GM12872 (cell line): ENCODE data around the gene MYOG.

ENCODE experiments used
- TF ChIP-seq, protein P1 (sequence below): IDR thresholded peaks from 3 replicates; pipeline ENCODE4 v1.5.1; 2011; ENCODE audit warnings: low read depth, mild to moderate bottlenecking, low read length, moderate library complexity; ENCODE audit not compliant: insufficient read depth

Gene MYOG

GRCh38 chr1:203099805-203100515, 14.1 kb upstream of the MYOG start:
- TF ChIP-seq, protein P1, sequence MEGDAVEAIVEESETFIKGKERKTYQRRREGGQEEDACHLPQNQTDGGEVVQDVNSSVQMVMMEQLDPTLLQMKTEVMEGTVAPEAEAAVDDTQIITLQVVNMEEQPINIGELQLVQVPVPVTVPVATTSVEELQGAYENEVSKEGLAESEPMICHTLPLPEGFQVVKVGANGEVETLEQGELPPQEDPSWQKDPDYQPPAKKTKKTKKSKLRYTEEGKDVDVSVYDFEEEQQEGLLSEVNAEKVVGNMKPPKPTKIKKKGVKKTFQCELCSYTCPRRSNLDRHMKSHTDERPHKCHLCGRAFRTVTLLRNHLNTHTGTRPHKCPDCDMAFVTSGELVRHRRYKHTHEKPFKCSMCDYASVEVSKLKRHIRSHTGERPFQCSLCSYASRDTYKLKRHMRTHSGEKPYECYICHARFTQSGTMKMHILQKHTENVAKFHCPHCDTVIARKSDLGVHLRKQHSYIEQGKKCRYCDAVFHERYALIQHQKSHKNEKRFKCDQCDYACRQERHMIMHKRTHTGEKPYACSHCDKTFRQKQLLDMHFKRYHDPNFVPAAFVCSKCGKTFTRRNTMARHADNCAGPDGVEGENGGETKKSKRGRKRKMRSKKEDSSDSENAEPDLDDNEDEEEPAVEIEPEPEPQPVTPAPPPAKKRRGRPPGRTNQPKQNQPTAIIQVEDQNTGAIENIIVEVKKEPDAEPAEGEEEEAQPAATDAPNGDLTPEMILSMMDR, result no peak

GRCh38 chr1:203098914-203099520, 13.2 kb upstream of the MYOG start:
- TF ChIP-seq, protein P1, result no peak

DNA sequence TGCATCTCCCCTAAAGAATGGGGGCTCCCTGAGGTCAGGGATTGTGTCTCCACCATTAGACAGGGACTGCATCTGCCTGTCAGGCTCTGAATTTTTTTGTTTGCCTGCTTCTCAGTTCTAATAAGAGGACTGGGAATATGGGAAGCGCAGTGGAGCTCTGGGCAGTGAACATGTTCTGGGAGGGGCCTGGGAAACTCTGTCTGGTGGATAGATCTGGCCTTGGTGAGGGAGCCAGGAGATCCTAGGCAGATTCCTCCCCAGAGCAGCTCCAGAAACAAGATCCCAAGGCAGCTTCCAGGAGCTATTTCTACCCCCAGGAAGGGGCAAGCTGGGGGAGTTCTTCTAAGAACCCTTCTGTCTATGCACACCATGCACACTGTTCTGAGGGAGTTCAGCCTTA, 12.6 kb upstream of the MYOG start:
- TF ChIP-seq, protein P1, result no peak

DNA sequence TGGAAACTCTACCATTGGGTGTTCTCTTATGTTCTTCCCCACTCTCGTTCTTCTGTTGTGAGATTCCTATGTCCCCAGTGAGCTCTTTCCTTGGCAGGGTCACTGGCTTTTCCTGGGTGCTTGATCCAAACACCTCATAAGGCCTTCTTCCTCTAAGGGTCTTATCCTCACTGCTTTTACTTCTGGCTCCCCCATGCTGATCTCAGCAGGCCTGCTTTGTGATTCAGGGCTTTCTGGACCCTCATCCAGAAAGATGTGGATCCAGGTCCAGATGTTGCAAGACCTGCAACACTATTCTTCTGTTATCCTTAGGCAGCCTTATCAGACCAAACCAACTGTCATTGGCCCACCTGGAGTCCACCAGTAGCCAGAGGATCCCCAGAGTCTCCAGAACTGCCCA, 11.2 kb upstream of the MYOG start:
- TF ChIP-seq, protein P1, result no peak

DNA sequence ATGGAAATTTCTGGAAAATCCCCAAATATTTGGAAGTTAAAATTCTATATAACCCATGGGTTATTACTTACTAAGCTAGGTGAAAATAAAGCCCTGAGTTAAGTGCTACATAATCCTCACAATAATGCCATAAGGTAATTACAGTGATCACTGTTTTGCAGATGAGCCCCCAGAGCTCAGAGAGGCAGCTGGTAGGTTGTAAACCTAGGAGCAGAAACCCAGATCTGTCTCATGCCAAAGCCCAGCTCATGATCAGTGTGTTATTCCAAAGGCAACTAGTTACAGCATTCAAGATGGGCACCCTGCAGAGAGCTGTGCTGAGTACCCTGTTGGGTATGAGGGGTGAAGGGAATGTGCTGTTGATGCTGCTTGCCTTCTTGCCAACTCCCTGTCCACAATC, 10.8 kb upstream of the MYOG start:
- TF ChIP-seq, protein P1, result no peak

- TF ChIP-seq, protein P1, result no peak
These were observed 9.4 kb upstream of the MYOG start for GRCh38 chr1:203095061-203095690.

GRCh38 chr1:203093754-203094410, 8.1 kb upstream of the MYOG start:
- TF ChIP-seq, protein P1, result no peak
